GM21529 (cell line): Measurements from ENCODE around the gene PPIG.
"Not testable (repeated sequence)": the region's sequence is repeated elsewhere in the genome, so short reads cannot be mapped to it uniquely, and the experiment has no call there.

Experiments used
- ATAC-seq: cut with Tn5 transposase; IDR thresholded peaks from one replicate; pipeline ENCODE4 v1.9.1; 2021; ENCODE audit not compliant: unreplicated experiment

The PPIG gene

GRCh38 chr2:169590804-169591203 is 6.7 kb downstream of the PPIG start:
- no peak for ATAC-seq

DNA sequence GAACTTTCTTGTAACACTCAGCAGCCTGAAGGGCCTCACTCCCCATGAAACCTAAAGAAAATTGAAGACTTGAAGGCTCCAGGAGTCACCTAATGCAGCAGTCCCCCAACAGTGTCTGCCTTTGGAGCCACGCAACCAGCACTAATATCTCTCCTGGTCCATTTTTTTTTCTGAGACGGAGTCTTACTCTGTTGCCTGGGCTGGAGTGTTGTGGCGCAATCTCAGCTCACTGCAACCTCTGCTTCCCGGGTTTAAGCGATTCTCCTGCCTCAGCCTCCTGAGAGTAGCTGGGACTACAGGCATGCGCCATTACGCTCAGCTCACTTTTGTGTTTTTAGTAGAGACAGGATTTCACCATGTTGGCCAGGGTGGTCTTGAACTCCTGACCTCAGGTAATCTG is 12.4 kb downstream of the PPIG start:
- not testable (repeated sequence) for ATAC-seq

- ATAC-seq: no peak
Measured at GRCh38 chr2:169598982-169599381, 14.8 kb downstream of the PPIG start.

DNA sequence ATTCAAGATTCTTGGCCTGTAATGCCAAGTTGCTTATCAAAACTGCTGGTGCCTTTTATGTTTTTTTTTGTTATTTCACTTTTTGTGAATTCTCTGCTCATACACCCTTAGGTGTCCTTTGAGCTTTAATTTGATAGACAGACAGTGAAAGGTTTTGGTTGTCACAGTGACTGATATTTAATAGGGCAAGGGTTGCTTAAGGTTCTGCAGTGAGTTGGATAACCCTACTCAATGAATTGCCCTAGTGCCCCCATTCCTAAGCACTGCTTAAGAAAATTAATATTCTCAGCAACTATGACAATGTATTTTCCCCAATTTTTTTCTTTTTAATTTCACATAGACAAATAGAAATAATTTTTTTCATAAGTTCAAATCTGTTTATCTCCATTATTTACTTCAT is 15.4 kb downstream of the PPIG start:
- ATAC-seq: no peak

DNA sequence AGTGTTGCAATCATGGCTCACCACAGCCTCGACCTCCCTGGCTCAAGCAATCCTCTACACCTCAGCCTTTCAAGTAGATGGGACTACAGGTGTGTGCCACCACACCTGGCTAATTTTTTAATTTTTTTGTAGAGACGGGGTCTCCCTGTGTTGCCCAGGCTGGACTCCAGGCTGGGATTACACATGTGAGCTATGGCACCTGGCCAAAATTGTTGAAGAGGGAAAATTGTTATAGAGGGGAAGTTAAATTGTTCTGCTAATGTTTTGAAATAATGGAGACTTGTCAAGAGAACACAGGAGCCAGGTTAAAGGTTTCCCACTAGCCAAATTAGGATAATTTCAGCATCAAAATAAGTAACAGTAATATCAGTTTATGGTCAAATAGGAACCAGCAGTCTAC is 25.1 kb downstream of the PPIG start:
- ATAC-seq: no peak

GRCh38 chr2:169613876-169614275 is 29.7 kb downstream of the PPIG start:
- no peak for ATAC-seq

DNA sequence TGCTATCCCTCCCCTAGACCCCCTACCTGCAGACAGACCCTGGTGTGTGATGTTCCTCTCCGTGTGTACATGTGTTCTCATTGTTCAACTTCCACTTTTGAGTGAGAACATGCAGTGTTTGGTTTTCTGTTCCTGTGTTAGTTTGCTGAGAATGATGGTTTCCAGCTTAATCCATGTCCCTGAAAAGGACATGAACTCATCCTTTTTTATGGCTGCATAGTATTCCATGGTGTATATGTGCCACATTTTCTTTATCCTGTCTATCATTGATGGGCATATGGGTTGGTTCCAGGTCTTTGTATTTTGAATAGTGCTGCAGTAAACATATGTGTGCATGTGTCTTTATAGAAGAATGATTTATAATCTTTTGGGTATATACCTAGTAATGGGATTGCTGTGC is 31.8 kb downstream of the PPIG start:
- ATAC-seq: not testable (repeated sequence)

DNA sequence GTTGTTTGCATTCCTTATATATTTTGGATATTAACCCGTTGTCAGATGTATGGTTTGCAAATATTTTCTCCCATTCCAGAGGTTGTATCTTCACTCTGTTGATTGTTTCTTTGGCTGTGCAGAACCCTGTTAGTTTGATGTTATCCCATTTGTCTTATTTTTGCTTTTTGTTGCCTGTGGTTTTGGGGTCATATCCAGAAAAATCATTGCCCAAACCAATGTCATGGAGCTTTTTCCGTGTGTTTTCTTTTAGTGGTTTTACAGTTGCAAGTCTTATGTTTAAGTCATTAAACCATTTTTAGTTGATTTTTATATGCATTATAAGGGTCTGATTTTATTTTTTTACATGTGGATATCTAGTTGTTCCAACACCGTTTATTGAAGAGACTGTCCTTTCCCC is 35.8 kb downstream of the PPIG start:
- no peak for ATAC-seq

DNA sequence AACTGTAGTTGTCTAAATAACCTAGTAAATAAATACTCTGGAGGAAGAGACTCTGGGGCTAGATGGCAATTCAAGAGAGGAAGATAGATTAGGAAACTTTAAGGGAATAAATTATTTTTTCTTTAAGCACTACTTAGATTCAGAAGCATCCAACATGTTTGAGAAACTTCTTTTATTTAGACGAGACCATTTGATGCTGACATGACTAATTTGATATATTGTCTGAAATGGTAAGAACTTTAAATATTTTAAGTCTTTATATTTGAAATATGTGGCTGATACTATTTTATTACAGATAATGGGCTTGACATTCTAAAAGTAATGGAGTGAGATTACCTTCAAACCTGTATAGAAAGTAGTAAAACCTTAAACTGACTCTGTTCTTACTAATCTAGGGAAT is 36.4 kb downstream of the PPIG start:
- no peak for ATAC-seq

DNA sequence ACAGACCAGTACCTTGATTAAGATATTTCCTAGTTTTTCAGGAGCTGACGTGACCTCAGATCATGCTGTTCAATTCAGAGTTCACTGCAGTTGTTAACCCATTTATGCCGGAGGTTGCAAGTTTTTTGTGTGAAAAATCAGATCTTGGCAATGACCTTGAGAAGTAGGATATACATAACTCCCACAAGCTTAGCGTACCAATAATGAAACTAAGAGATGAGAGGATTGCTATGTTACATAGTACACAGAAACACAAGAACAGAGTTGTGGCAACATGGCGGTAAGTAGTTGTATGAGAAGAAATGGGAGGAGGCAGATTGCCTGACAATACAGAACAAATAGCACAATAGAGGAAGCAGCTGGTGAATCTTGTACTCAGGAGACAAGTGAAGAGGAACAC is 39.1 kb downstream of the PPIG start:
- no peak for ATAC-seq

- no peak for ATAC-seq
Measured at GRCh38 chr2:169625781-169626180, 41.6 kb downstream of the PPIG start.

- no peak for ATAC-seq
Measured at GRCh38 chr2:169636440-169637097, 52.4 kb downstream of the PPIG start.

DNA sequence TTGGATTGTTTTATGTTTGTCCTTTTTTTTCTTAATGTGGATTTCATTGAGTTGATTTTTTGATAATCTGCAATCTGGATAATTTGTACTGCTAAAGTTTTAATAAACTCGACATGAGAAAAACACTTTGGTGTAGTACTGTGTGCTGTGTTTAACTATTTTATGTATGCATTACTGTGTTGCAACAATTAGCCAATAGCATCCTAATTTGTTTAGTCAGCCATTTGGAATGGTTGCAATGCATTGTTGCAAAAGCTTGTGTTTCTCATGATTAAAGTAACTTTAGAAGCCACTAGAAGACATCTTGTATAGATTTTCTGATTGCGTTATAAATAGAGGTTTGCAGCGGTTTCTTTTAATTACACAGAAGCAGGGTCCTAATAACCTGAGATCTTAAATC is 53.5 kb downstream of the PPIG start:
- ATAC-seq: no peak

DNA sequence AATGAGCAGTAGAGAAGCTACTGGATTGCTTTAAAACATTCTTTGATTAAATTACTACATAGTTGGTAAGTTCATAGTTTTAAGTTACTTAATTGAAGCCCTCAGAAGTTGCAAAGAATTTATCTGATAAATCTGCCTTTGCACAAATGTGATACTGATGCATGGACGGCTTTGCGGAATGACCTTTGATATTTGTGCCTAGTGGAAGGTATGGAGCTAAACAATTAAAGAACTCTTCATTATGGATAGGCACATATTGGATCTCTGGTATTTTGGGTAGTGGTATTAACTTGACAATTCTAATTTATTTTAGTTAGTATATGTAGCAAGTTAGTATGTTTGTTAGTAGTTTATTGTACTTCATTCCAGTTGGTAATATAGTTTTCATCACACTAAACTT is 56.0 kb downstream of the PPIG start:
- no peak for ATAC-seq

- ATAC-seq: no peak
Measured at GRCh38 chr2:169641464-169641863, 57.3 kb downstream of the PPIG start.

DNA sequence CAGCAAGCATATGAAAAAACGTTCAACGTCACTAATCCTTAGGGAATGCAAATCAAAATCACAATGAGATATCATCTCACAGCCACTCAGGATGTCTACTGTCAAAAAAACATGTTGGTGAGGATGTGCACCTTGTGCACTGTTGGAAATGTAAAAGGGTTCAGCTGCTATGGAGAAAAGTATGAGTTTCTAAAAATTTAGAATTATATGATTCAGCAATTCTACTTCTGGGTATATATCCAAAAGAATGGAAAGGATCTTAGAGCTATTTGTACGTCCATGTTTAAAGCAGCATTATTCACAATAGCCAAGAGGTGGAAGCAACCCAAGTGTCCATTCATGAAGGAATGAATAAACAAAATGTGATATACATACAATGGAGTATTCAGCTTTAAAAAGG is 60.0 kb downstream of the PPIG start:
- no peak for ATAC-seq

DNA sequence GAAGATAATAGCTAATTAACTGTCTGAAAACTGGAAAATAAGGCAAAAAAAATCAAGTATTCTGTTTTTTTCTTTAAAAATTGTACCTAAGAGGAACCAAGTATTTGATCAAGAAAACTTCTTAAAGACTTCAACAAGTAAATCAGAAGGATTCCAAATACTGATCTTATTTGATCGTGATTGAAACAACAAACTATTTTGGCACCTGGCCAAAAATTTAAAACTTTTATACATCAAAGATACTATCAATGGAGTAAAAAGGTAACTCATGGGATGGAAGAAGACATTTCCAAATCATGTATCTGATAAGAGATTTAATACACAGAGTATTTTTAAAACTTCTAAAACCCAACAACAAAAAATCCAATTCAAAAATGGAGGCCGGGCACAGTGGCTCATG is 63.3 kb downstream of the PPIG start:
- ATAC-seq: no peak

DNA sequence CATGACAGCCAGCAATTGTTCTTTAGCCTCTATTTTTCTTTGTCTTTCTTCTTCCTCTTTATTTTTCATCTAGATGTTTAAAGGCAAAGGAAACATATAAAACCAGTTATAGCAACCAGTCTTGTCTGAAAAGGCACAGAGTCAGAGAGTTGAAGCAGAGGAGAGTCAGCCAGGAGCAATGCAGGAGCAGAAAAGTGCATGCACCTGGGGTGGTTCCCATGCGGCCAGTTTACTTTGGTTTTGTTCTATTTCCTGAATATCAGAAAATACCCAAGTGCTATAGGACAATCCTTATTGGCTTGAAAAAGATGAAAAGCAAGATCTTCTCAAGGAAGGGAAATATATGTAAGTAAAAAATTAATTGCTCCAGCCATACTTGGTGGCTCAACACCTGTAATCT is 65.1 kb downstream of the PPIG start:
- ATAC-seq: no peak

DNA sequence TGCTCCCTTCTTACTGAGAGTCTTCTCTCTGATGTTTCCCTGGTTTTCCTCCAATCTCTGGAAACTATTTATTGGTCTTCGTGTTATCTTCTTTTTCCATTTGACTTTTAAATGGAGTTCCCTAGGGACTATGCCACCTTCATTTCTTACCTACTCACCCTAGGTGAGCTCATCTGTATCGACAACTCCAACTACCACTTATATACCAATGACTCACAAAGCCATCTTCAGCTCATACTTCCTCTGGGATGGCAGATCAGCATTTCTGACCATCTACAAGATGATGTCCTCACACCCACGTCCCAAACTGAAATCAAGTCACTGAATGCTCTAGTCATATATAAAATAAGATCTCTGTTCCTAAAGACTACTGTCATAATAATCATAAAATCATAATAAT is 69.5 kb downstream of the PPIG start:
- no peak for ATAC-seq

GRCh38 chr2:169656164-169656563 is 72.0 kb downstream of the PPIG start:
- no peak for ATAC-seq

DNA sequence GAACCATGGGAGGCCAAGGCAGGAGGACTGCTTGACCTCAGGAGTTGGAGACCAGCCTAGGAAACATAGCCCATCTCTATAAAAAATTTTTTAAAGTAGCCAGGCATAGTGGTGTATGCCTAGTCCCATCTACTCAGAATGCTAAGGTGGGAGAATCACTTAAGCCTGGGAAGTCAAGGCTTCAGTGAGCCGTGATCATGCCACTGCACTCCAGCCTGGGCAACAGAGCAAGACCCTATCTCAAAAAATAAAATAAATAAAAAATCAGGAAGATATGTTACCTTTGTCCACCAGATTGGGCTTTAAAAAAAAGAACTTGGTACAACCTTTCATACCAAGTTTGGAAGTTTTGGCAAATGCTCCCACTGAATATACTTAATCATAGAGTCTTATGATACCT is 74.7 kb downstream of the PPIG start:
- ATAC-seq: no peak

DNA sequence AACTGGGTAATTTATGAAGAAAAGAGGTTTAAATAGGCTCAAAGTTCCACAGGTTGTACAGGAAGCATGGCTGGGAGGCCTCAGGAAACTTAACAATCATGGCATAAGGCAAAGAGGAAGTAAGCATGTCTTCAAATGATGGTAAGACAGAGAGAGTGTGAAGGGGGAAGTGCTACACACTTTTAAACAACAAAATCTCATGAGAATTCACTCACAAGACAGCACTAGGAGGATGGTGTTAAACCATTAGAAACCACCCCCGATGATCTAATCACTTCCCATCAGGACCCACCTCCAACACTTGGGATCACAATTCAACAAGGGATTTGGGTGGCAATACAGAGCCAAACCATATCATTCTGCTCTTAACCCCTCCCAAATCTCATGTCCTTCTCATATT is 75.2 kb downstream of the PPIG start:
- no peak for ATAC-seq

DNA sequence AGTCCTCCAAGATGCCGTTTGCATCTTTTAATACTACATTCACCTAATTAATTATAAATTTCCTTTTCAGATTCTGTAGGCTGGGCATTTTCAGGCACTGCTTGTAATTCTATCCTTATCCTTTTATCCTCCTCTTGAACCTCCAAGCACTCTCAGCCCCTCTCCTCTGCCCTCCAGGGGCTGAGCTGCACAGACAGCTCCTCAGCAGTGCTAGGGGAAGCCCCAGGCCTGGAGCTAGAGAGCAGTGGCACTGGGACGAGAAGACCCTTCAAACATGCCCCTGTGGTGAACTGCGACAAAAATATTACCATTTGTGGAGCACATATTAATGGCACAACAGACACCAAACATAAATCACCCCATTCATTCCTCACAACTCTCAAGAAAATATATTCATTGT is 77.1 kb downstream of the PPIG start:
- ATAC-seq: no peak

- ATAC-seq: no peak
Measured at GRCh38 chr2:169662744-169663143, 78.6 kb downstream of the PPIG start.
